Effector memory CD4-positive, alpha-beta T cell (primary cell): ENCODE results near the gene PRRG2.

ENCODE experiments used
- DNase-seq, 3 donors: peaks; one replicate each; pipeline ENCODE4 v3.0.0-alpha.2; 2020
- H3K27ac ChIP-seq: 2 replicates; pipeline ENCODE4 v1.7.0; 2013; ENCODE audit warnings: mild to moderate bottlenecking, low read length, moderate library complexity; ENCODE audit not compliant: insufficient read depth, poor library complexity, severe bottlenecking
- H3K27me3 ChIP-seq: replicated peaks from 2 replicates; pipeline ENCODE4 v1.7.0; 2013; ENCODE audit warnings: mild to moderate bottlenecking, low read length; ENCODE audit not compliant: insufficient read depth, control insufficient read depth, poor library complexity, severe bottlenecking
- H3K36me3 ChIP-seq: 2 replicates; pipeline ENCODE4 v1.7.0; 2013; ENCODE audit warnings: mild to moderate bottlenecking, low read length, moderate library complexity; ENCODE audit not compliant: control insufficient read depth, insufficient read depth
- H3K4me1 ChIP-seq: 2 replicates; pipeline ENCODE4 v1.7.0; 2013; ENCODE audit warnings: low read length, mild to moderate bottlenecking; ENCODE audit not compliant: control insufficient read depth, insufficient read depth, poor library complexity, severe bottlenecking
- H3K4me3 ChIP-seq: 2 replicates; pipeline ENCODE4 v1.7.0; 2013; ENCODE audit warnings: low read length, low read depth, mild to moderate bottlenecking; ENCODE audit not compliant: insufficient read depth, poor library complexity, severe bottlenecking
- H3K9me3 ChIP-seq: 2 replicates; pipeline ENCODE4 v1.7.0; 2013; ENCODE audit warnings: mild to moderate bottlenecking, low read length, moderate library complexity; ENCODE audit not compliant: control insufficient read depth

Gene PRRG2

DNA sequence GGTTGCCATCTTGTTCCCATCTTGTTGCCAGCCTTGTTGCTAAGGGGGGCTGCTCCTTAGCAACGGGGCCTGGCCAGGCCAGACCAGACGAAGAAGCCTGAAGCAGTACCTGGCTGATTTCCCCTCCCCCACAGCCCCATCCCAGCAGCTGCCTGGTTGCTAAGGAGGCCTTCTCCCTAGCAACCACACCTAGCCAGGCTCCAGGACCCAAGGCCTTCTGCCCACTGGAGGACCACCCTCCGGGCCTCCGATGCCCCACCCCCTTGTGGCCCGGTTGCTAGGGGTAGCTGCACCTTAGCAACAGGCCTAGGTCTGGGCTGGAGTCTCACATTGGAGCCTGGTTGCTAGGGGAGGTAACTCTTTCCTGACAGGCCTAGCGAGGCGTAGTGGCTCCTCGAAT is 3.9 kb downstream of the PRRG2 start:
- Histone ChIP-seq H3K27me3 (no peaks in the 10 kb centered on the region), H3K36me3 (no peaks in the 10 kb centered on the region), H3K9me3 (no peaks in the 10 kb centered on the region), H3K27ac (no peak overlapping the region), H3K4me1 (peaks cover 7% of the 10 kb centered on the region), H3K4me3 (no peak overlapping the region)
- DNase-seq, result no peak

DNA sequence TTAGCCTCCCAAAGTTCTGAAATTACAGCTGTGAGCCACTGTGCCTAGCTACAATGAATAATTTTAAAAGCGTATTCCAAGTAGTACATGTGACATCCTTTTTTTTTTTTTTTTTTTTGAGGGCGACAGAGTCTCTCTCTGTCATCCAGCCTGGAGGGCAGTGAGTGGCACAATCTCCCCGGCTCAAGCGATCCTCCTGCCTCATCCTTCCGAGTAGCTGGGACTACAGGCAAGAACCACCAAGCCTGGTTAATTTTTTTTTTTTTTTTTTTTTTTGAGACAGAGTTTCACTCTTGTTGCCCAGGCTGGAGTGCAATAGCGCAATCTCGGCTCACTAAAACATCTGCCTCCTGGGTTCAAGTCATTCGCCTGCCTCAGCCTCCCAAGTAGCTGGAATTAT is 6.1 kb downstream of the PRRG2 start:
- no peak for DNase-seq
- Histone ChIP-seq H3K27me3 (no peaks in the 10 kb centered on the region), H3K27ac (no peak overlapping the region), H3K36me3 (no peaks in the 10 kb centered on the region), H3K4me3 (no peak overlapping the region), H3K9me3 (no peaks in the 10 kb centered on the region), H3K4me1 (peaks cover 10% of the 10 kb centered on the region)

DNA sequence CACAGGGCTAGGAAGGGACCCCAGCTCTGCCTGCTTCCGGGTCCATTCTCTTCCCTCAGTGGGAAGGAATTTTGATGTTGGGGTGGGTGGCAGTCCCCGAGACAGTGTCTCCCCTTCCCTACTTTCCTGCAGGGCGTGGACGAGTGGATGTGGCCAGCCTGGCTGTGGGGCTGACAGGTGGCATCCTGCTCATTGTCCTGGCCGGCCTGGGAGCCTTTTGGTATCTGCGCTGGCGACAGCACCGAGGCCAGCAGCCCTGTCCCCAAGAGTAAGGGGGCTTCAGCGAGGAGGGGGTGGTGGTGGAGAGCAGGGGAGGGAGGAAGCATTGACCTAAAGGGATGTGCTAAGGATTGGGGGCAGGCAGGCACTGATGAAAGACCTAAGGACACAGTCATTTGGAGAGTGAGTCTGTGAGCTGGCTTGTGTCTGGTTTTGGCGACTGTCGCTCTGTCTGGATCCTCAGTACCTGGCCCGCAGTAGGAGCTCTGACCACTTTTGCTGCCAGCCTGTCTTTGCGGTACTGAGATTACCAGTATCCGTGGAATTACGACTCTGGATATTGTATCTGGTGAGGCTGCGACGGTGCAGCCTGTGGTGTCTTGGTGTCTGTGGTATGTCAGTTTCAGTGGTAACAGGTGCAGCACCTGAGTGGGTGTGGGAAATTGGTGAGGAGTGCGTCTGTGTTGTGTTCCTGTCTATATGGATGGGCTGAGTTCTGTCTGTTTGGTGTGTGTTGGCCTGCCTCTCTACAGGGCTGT is 7.4 kb downstream of the PRRG2 start:
- H3K4me1 ChIP-seq, result peaks cover 21% of the 10 kb centered on the region
- H3K27me3 ChIP-seq, result no peaks in the 10 kb centered on the region
- no peak overlapping the region for H3K4me3 ChIP-seq
- H3K27ac ChIP-seq, result no peak overlapping the region
- peak in 1 of 3 donors; percentile 32 for DNase-seq
- H3K36me3 ChIP-seq, result no peaks in the 10 kb centered on the region
- H3K9me3 ChIP-seq, result no peaks in the 10 kb centered on the region

GRCh38 chr19:49589502-49589905 is 8.4 kb downstream of the PRRG2 start:
- Histone ChIP-seq H3K9me3 (no peaks in the 10 kb centered on the region), H3K27ac (peak overlapping the region; percentile 11), H3K36me3 (peaks cover 6% of the 10 kb centered on the region), H3K27me3 (no peaks in the 10 kb centered on the region), H3K4me1 (peaks cover 21% of the 10 kb centered on the region), H3K4me3 (no peak overlapping the region)
- no peak for DNase-seq

DNA sequence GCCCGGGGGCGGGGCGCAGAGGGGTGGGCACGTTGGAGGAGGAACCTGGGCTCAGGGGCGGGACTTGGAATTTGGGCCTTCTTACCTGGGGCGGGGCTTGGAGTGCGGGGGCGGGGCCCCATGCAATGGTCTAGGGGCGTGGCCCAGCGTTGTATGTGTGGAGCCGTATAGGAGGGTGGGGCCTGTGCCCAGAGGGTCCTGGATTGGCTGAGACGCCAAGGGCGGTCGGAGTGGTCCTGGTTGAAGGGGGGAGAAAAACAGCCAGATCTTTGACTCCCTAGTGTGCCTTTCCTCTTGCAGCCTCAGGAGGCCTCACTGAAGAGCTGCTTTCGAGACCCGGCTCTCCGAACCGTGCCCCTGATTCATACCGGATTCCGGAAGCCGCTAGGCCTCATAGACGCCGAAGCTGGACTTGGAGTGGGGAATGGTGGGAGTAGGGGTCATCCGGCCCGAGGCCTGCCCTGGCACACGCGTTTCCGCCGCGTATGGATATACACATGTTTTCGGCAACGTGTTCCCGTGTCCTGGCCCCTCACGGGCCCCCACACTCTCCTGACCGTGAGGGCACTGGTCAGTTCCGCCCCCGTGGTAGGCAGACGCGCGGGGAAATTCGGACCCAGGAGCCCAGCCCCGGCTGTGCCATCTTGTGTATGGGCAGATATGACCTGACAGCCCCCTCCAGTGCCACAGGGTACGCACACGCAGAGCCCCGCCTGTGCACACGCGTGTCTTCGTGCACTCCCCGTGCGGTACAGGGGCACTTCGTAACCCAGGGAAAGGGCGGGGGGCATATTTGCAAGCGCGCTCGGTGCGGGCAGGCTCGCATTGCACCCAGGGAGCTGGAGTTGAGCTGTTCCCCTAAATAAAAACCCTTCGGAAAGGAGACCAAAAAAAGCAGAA is 9.2 kb downstream of the PRRG2 start:
- peak overlapping the region; percentile 89 for H3K27ac ChIP-seq
- no peaks in the 10 kb centered on the region for H3K9me3 ChIP-seq
- peak; percentile 91 to 92 (median 92) for DNase-seq
- peaks cover 14% of the 10 kb centered on the region for H3K36me3 ChIP-seq
- peak overlapping the region; percentile 79 for H3K4me3 ChIP-seq
- peaks cover 21% of the 10 kb centered on the region for H3K4me1 ChIP-seq
- H3K27me3 ChIP-seq, result no peaks in the 10 kb centered on the region

- H3K4me1 ChIP-seq, result peaks cover 21% of the 10 kb centered on the region
- peak within 1 kb of the TSS; percentile 92 for H3K4me3 ChIP-seq
- peak within 1 kb of the TSS; percentile 89 for H3K27ac ChIP-seq
- H3K9me3 ChIP-seq, result no peaks in the 10 kb centered on the region
- H3K27me3 ChIP-seq, result no peaks in the 10 kb centered on the region
- H3K36me3 ChIP-seq, result peaks cover 22% of the 10 kb centered on the region
- DNase-seq, result peak; percentile 68 to 71 (median 69)
Measured at GRCh38 chr19:49590971-49591730, 10.0 kb downstream of the PRRG2 start, which contains the start of gene PRR12. Gene PRR12 (plus strand): TSS chr19:49591182. CDS start chr19:49591655, 473 bp downstream.

DNA sequence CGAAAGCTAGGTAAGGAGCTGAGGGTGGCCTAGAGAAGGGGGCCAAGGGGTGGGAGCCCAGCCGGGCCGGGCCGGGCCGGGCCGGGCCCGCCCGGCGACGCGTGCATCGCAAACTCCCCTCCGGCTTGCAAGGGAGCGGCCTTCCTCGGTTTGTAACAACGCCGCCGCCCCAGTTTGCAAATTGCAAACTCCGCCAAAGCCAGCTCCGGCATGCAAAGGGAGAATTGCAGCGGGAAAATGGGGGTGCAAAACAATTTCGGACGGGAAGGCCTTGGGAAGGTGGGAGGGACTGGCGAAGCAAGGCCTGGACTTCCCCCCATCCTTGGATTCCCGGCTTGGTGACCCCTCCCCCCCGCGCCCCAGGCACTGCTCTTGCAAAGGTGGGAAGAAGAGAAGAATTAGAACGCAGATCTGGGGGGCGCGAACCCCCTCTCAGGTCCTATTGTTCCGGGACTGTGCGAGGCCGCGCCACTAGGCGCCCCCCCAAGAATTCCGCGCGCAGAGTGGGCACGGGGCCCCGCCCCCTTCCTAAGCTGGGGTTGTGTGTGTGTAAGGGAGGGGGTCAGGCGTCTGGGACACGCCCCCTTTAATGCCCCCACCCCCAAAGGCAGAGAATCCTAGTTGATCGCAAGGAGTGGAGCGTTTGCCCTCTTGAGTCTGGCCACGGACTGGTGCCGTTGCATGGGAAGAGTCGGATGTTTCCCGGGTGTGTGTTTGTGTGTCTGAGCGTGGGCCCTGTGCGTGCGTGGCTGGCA is 10.8 kb downstream of the PRRG2 start:
- no peaks in the 10 kb centered on the region for H3K27me3 ChIP-seq
- no peaks in the 10 kb centered on the region for H3K9me3 ChIP-seq
- peak in 1 of 3 donors; percentile 40 for DNase-seq
- H3K36me3 ChIP-seq, result peaks cover 26% of the 10 kb centered on the region
- peaks cover 21% of the 10 kb centered on the region for H3K4me1 ChIP-seq
- peak overlapping the region; percentile 92 for H3K4me3 ChIP-seq
- H3K27ac ChIP-seq, result peak overlapping the region; percentile 75

GRCh38 chr19:49592486-49593232 is 11.5 kb downstream of the PRRG2 start:
- DNase-seq, result no peak
- Histone ChIP-seq H3K27ac (peak overlapping the region; percentile 75), H3K36me3 (peaks cover 33% of the 10 kb centered on the region), H3K27me3 (no peaks in the 10 kb centered on the region), H3K4me3 (peak overlapping the region; percentile 92), H3K9me3 (no peaks in the 10 kb centered on the region), H3K4me1 (peaks cover 21% of the 10 kb centered on the region)
